Right lobe of liver (tissue), 6 donors: ENCODE measurements around the gene UPB1. TPM values are rescaled to one million over a fixed set of nuclear protein-coding genes. Genes with fewer than 3 reads are reported as not detected.
A peak's percentile ranks its signal among the peaks of the same experiment; 100 is the strongest.

Experiments used
- ATAC-seq, 4 donors: fragments of 200-7000 bp; cut with Tn5 transposase; one replicate each; pipeline ENCODE4 v1.9.1; 2020; ENCODE audit warnings: mild to moderate bottlenecking in 4 of 4, moderate library complexity in 4 of 4
- DNase-seq, 3 donors: peaks; one replicate each; pipeline ENCODE4 v3.0.0-alpha.2; 2020
- H3K27ac ChIP-seq, 3 donors: fragments of 200-600 bp; one replicate each; pipeline ENCODE4 v1.8.0; 2022
- H3K27me3 ChIP-seq, 2 donors: fragments of 200-600 bp; one replicate each; pipeline ENCODE4 v1.8.0; 2022
- H3K36me3 ChIP-seq, 4 donors: fragments of 200-600 bp; sonication (generic) in 1 of 4; one replicate each; pipeline versions ENCODE4 v1.5.1 to v1.8.0; 2017 to 2022; ENCODE audit warnings: control low read depth in 1 of 4
- H3K4me1 ChIP-seq, 4 donors: fragments of 200-600 bp; sonication (generic) in 1 of 4; one replicate each; pipeline versions ENCODE4 v1.5.1 to v1.8.0; 2017 to 2022; ENCODE audit warnings: control low read depth in 1 of 4
- H3K4me3 ChIP-seq, 3 donors: fragments of 200-600 bp; one replicate each; pipeline ENCODE4 v1.8.0; 2022
- H3K9me3 ChIP-seq, 4 donors: fragments of 200-600 bp; sonication (generic) in 1 of 4; one replicate each; pipeline versions ENCODE4 v1.5.1 to v1.8.0; 2017 to 2022; ENCODE audit warnings: control low read depth in 1 of 4
- POLR2A ChIP-seq: fragments of 450-650 bp; IDR thresholded peaks from one replicate; pipeline ENCODE4 v1.6.1; 2017; ENCODE audit warnings: antibody characterized with exemption, mild to moderate bottlenecking
- WGBS: methylation state at CpG from one replicate; pipeline ENCODE4 v1.1.6; 2018; ENCODE audit warnings: low coverage, low lambda C conversion rate; ENCODE audit not compliant: insufficient coverage; ENCODE audit errors: missing lambda C conversion rate; 5-methylcytosine and 5-hydroxymethylcytosine counted together
- intact Hi-C, 2 donors: fragments of 100-400 bp; cut with DNase I; formaldehyde crosslinking; loops; one replicate each; pipeline versions ENCODE4 v1.11.2 to v1.14.1; 2022
- total RNA-seq, 6 experiments: library from RNA; depleted of rRNA in 2 of 6; stranded (reverse); fragments of >200 nt in 2 of 6; fragmentation: NEBNext Ultra II Directional in 3 of 6; extraction: Animal tissue kit (Norgen Biotek cat#: 25700) in 3 of 6; gene quantifications; one replicate each; pipeline versions ENCODE4 v1.1.0 to v1.2.4, GENCODE V29; 2016 to 2023
- TF ChIP-seq, protein P1 (sequence below), 4 donors: fragments of 200-600 bp in 3 of 4; fragments of 450-650 bp in 1 of 4; IDR thresholded peaks; one replicate each; pipeline versions ENCODE4 v1.5.1 to v1.8.0; 2016 to 2022; ENCODE audit warnings: antibody characterized with exemption in 4 of 4, mild to moderate bottlenecking in 2 of 4
- donor health status: DM: no; HTN: yes; CAD: no.
- donor health status: DM: no; HTN: no; CAD: no.
- donor health status: DM: no; HTN: no; CAD: no.
- donor health status: DM: no; HTN: yes; CAD: no.
- donor health status: DM: no; HTN: yes; CAD: no.

Gene UPB1
- total RNA-seq, 6 experiments from 2014 or later: 50.6 to 169 (median 100) TPM

DNA sequence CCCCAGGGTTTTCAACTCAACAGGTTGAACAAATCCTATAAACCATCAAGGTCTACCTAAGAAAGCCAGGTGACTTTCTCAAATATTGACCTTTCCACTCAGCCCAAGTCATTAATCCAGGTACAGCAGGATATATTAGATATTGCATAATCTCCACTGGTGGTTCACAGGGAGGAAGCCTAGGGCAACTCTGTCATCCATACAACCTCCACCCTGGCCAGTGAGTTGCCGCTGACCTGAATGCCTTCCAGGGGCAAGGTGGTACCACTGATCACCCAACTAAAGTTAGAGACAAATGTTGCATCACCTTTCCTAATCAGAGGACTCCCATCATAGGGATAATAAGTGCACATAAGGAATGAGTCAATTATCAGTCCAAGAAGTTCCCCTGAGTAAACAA, 36.9 kb downstream of the UPB1 start:
- intact Hi-C loops: no loop called here
- no peak for DNase-seq
- H3K27ac ChIP-seq: peak overlapping the region in 1 of 3 donors; percentile 65

DNA sequence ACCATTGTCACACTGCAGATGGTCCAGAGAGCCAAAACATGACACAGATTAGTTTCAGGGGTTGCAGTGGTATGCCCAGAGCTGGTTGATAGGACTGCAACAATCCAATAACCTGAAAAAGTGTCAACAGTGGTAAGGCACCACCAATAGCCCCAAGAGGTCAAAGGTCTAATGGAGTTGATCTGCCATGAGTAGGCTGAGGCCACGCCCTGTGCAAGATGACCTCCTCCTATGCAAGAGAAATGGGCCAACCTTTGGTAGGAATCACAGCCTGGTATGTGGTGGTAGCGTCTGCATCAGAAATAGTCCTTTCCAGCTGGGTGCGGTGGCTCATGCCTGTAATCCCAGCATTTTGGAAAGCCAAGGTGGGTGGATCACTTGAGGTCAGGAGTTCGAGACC, 40.2 kb downstream of the UPB1 start:
- H3K4me3 ChIP-seq: no peak overlapping the region
- no peaks in the 10 kb centered on the region for H3K9me3 ChIP-seq
- 88% methylated on average over 3 of the region's 4 CpGs for WGBS
- peaks cover 0 to 60% (median 8%) of the 10 kb centered on the region in 4 donors for H3K4me1 ChIP-seq
- H3K27ac ChIP-seq: peak overlapping the region in 1 of 3 donors; percentile 18
- H3K36me3 ChIP-seq: peaks cover 0 to 14% (median 7%) of the 10 kb centered on the region in 4 donors
- intact Hi-C loops: no loop called here
- ATAC-seq (peak in 1 of 4 donors; percentile 3), DNase-seq (no peak)
- TF ChIP-seq, protein P1, sequence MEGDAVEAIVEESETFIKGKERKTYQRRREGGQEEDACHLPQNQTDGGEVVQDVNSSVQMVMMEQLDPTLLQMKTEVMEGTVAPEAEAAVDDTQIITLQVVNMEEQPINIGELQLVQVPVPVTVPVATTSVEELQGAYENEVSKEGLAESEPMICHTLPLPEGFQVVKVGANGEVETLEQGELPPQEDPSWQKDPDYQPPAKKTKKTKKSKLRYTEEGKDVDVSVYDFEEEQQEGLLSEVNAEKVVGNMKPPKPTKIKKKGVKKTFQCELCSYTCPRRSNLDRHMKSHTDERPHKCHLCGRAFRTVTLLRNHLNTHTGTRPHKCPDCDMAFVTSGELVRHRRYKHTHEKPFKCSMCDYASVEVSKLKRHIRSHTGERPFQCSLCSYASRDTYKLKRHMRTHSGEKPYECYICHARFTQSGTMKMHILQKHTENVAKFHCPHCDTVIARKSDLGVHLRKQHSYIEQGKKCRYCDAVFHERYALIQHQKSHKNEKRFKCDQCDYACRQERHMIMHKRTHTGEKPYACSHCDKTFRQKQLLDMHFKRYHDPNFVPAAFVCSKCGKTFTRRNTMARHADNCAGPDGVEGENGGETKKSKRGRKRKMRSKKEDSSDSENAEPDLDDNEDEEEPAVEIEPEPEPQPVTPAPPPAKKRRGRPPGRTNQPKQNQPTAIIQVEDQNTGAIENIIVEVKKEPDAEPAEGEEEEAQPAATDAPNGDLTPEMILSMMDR (IDR thresholded peaks at IDR 0.05): no peak
- no peak for TF ChIP-seq POLR2A
- no peaks in the 10 kb centered on the region for H3K27me3 ChIP-seq

More for the DNA sequence above, 36.9 kb downstream of the UPB1 start:
- ATAC-seq: peak; percentile 46 to 74 (median 62)
- Histone ChIP-seq H3K4me1 (peaks cover 0 to 57% (median 13%) of the 10 kb centered on the region in 4 donors), H3K9me3 (no peaks in the 10 kb centered on the region), H3K36me3 (peaks cover 0 to 22% (median 9%) of the 10 kb centered on the region in 4 donors), H3K27me3 (no peaks in the 10 kb centered on the region), H3K4me3 (no peak overlapping the region)
- TF ChIP-seq, protein P1 (IDR thresholded peaks at IDR 0.05): no peak
- no peak for TF ChIP-seq POLR2A
- 30% methylated on average over 1 of the region's 1 CpG for WGBS

- peak; percentile 46 to 63 (median 54) for ATAC-seq
- Histone ChIP-seq H3K27ac (peak overlapping the region in 1 of 3 donors; percentile 18), H3K27me3 (no peaks in the 10 kb centered on the region), H3K4me1 (peaks cover 0 to 64% (median 8%) of the 10 kb centered on the region in 4 donors), H3K4me3 (no peak overlapping the region), H3K36me3 (peaks cover 0 to 17% (median 7%) of the 10 kb centered on the region in 4 donors), H3K9me3 (no peaks in the 10 kb centered on the region)
- intact Hi-C loops: no loop called here
- no peak for TF ChIP-seq POLR2A
- TF ChIP-seq, protein P1 (IDR thresholded peaks at IDR 0.05): no peak
- 7% methylated on average over 3 of the region's 3 CpGs for WGBS
- peak in 1 of 3 donors; percentile 7 for DNase-seq
These were observed 41.0 kb downstream of the UPB1 start for GRCh38 chr22:24536089-24536488.

DNA sequence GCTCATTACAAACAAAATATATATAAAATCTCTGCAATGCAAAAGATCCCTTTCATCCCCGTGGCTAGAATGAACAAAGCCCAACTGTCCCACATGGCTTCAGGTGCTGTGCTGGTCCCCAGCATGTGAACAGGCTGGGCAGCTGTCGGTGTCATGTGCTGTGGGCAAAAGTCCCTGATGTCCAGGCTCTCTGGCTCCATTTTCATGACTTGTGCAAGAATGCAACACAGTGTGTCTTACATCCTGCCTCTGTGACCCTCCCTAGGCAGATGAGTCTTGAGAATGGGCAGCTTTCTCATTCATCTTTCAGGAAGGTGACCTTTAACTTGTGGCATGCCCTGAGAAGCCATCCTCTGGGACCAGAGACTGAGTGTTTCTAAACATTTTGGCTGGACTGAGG, 45.3 kb downstream of the UPB1 start:
- intact Hi-C loops: no loop called here
- Histone ChIP-seq H3K27ac (no peak overlapping the region), H3K4me3 (no peak overlapping the region), H3K27me3 (no peaks in the 10 kb centered on the region), H3K4me1 (peaks cover 0 to 82% (median 26%) of the 10 kb centered on the region in 4 donors), H3K9me3 (no peaks in the 10 kb centered on the region), H3K36me3 (peaks cover 0 to 51% (median 24%) of the 10 kb centered on the region in 4 donors)
- DNase-seq: peak in 1 of 3 donors; percentile 56
- ATAC-seq: peak in 3 of 4 donors; percentile 1 to 4 (median 2)
- TF ChIP-seq POLR2A: no peak
- TF ChIP-seq, protein P1 (IDR thresholded peaks at IDR 0.05): no peak
- WGBS: 30% methylated on average over 2 of the region's 2 CpGs
